ENCODE data around the gene GPR61.

DNA sequence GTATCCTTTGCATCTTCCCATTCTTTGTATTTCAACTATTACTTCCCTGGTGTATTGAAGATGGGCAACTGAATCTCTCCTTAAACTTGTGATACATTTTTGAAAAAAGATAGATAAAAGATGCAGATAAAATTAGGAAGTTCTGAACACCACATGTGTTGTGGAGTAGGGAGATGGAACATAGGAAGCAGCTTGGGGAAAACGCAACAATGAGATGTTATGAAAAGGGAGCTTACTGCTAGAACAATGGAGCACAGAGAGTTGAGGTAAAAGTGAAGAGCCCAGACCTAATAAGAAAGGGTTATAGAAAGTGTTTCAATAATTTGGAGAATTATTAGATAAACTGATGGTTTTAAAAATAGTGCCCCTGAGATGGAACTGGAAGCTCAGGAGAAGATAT lies 29.7 kb downstream of the GPR61 start:
- no peak for TF ChIP-seq GATA2 (IDR thresholded peaks at IDR 0.05; ENCODE audit: low read depth, low read length)
- TF ChIP-seq GATA3 (IDR thresholded peaks at IDR 0.05; ENCODE audit: low read depth, low read length), result no peak
